Ishikawa (cell line): ENCODE data around the gene TNFRSF18.
A peak's percentile ranks its signal among the peaks of the same experiment; 100 is the strongest.

Source experiments
- CEBPB ChIP-seq: IDR thresholded peaks from 2 replicates; pipeline ENCODE4 v1.6.1; 2012
- CREB1 ChIP-seq: IDR thresholded peaks from 2 replicates; pipeline ENCODE4 v1.6.1; 2012; ENCODE audit warnings: low read depth
- MAX ChIP-seq: IDR thresholded peaks from 2 replicates; pipeline ENCODE4 v1.6.1; 2012
- REST ChIP-seq: IDR thresholded peaks from 2 replicates; pipeline ENCODE4 v1.6.1; 2012; ENCODE audit warnings: low read depth, mild to moderate bottlenecking
- YY1 ChIP-seq: IDR thresholded peaks from 2 replicates; pipeline ENCODE4 v1.6.1; 2012; ENCODE audit warnings: low read depth

- no peak for TF ChIP-seq CEBPB
- TF ChIP-seq REST = no peak
- no peak for TF ChIP-seq YY1
- no peak for TF ChIP-seq CREB1
- TF ChIP-seq MAX = peak; percentile 45
These were observed 40.4 kb downstream of the TNFRSF18 start for GRCh38 chr1:1165900-1166421.
